ENCODE results near the gene HDAC5.

The HDAC5 gene

DNA sequence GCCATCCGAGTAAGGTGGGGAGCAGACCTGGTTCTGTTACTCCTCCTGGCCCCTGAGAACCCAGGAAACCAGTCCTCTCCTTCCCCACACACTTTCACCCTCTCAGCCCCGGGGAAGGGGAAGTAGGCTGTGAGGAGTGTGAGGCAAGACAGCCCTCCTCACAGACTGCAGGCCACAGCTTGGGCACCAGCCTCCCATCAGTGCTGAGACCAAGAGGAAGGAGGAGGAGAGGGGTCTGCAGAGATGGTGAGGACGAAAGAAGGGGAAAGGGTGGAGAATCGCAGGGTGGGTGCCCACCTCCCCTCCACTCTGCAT is 45.9 kb downstream of the HDAC5 start:
- no peak overlapping the region for H3K9ac ChIP-seq (ENCODE audit: low read depth in 1 of 2, low read length in 2 of 2)

DNA sequence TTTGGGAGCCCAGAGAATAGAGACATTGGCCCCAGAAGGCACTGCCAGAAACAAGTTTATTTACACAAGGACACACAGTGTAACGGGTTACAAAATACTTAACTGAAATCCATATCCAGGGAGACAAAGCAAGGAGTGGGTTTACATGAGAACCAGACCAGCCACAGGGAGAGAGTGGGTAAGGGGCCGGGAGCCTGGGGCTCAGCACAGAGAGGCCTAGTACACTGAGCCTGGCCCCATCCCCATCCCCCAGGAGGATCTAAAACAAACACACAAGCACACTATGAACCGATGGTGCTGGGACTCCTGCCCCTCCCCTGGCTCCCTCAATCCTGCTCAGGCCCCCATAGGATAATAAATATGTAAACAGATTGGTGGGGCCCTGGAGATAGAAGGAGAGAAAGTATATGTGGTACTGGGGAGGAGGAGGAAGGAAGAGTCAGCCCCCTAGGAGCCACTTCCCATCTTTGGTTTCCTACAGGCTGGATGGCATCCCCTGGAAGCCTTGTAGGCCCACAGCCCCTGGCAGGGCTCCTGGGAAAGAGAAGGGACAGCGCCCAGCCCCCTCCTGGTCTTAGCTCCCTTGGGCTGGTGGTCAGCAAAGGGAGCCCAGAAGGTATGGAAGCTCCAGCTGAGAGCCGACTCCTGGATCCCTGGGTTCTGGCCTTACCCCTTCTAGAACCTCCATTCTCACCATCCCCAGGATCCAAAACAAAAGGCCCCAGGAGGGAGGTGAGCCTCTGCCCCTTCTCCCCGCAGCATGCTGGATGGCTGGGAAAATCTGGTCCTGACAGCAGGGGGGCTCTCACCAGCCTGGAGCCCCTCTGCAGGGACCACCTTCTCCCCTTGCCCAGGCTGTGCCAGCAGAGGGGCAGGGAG is 46.5 kb downstream of the HDAC5 start:
- Histone ChIP-seq H3K36me3 (ENCODE audit: control insufficient read depth in 2 of 2, insufficient read depth in 2 of 2, low read length in 2 of 2) (peaks cover 39 to 50% of the 10 kb centered on the region in 2 donors), H3K27me3 (ENCODE audit: control insufficient read depth in 2 of 2, insufficient read depth in 2 of 2, low read length in 2 of 2) (no peaks in the 10 kb centered on the region), H3K4me3 (ENCODE audit: low read length in 2 of 2) (no peak overlapping the region), H3K9me3 (ENCODE audit: control insufficient read depth in 2 of 2, low read length in 2 of 2) (no peaks in the 10 kb centered on the region), H3K9ac (ENCODE audit: low read depth in 1 of 2, low read length in 2 of 2) (no peak overlapping the region), H3K27ac (ENCODE audit: low read depth in 2 of 2, low read length in 2 of 2) (no peak overlapping the region), H3K4me1 (ENCODE audit: control insufficient read depth in 2 of 2, insufficient read depth in 2 of 2, low read length in 2 of 2) (peaks cover 2 to 3% of the 10 kb centered on the region in 2 donors)

More for the DNA sequence above, 45.9 kb downstream of the HDAC5 start:
- no peaks in the 10 kb centered on the region for H3K9me3 ChIP-seq (ENCODE audit: control insufficient read depth in 2 of 2, low read length in 2 of 2)
- H3K27ac ChIP-seq (ENCODE audit: low read depth in 2 of 2, low read length in 2 of 2) = no peak overlapping the region
- H3K36me3 ChIP-seq (ENCODE audit: control insufficient read depth in 2 of 2, insufficient read depth in 2 of 2, low read length in 2 of 2) = peaks cover 44 to 56% of the 10 kb centered on the region in 2 donors
- no peaks in the 10 kb centered on the region for H3K27me3 ChIP-seq (ENCODE audit: control insufficient read depth in 2 of 2, insufficient read depth in 2 of 2, low read length in 2 of 2)
- no peak overlapping the region for H3K4me3 ChIP-seq (ENCODE audit: low read length in 2 of 2)
- peaks cover 0 to 2% of the 10 kb centered on the region in 2 donors for H3K4me1 ChIP-seq (ENCODE audit: control insufficient read depth in 2 of 2, insufficient read depth in 2 of 2, low read length in 2 of 2)

DNA sequence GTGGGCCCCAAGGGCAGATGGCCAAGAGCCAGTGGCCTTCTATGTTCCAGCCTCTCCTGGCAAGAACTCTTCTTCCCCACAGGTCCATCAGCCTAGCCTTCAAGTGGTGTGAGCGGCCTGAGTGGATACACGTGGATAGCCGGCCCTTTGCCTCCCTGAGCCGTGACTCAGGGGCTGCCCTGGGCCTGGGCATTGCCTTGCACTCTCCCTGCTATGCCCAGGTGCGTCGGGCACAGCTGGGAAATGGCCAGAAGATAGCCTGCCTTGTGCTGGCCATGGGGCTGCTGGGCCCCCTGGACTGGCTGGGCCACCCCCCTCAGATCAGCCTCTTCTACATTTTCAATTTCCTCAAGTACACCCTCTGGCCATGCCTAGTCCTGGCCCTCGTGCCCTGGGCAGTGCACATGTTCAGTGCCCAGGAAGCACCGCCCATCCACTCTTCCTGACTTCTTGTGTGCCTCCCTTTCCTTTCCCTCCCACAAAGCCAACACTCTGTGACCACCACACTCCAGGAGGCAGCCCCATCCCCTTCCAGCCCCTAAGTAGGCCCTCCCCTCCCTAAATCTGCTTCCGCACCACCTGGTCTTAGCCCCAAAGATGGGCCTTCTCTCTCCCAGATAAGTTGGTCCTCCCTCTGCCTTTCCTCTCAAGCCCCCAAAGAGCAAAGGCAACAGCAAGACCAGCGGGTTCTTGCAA is 47.7 kb downstream of the HDAC5 start:
- Histone ChIP-seq H3K36me3 (ENCODE audit: control insufficient read depth in 2 of 2, insufficient read depth in 2 of 2, low read length in 2 of 2) (peaks cover 39 to 45% of the 10 kb centered on the region in 2 donors), H3K9me3 (ENCODE audit: control insufficient read depth in 2 of 2, low read length in 2 of 2) (no peaks in the 10 kb centered on the region), H3K27me3 (ENCODE audit: control insufficient read depth in 2 of 2, insufficient read depth in 2 of 2, low read length in 2 of 2) (no peaks in the 10 kb centered on the region), H3K4me3 (ENCODE audit: low read length in 2 of 2) (no peak overlapping the region), H3K4me1 (ENCODE audit: control insufficient read depth in 2 of 2, insufficient read depth in 2 of 2, low read length in 2 of 2) (peaks cover 9 to 13% of the 10 kb centered on the region in 2 donors), H3K9ac (ENCODE audit: low read depth in 1 of 2, low read length in 2 of 2) (no peak overlapping the region), H3K27ac (ENCODE audit: low read depth in 2 of 2, low read length in 2 of 2) (no peak overlapping the region)

DNA sequence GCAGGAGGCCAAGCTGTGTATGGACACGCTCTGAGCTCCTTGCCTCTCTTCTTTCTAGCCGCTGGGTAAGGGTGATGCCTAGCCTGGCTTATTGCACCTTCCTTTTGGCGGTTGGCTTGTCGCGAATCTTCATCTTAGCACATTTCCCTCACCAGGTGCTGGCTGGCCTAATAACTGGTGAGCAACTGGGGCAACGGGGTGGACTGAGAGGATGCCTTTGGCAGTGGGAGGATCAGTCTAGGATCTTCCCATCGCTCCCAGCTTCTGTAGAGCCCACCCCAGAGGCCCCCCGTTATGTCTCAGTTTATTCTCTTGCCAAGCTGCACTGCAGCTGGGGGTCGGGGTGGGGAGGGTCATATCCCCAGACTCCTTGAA is 48.5 kb downstream of the HDAC5 start:
- H3K36me3 ChIP-seq (ENCODE audit: control insufficient read depth in 2 of 2, insufficient read depth in 2 of 2, low read length in 2 of 2) = peaks cover 32 to 38% of the 10 kb centered on the region in 2 donors
- peaks cover 13 to 17% of the 10 kb centered on the region in 2 donors for H3K4me1 ChIP-seq (ENCODE audit: control insufficient read depth in 2 of 2, insufficient read depth in 2 of 2, low read length in 2 of 2)
- no peak overlapping the region for H3K9ac ChIP-seq (ENCODE audit: low read depth in 1 of 2, low read length in 2 of 2)
- no peak overlapping the region for H3K27ac ChIP-seq (ENCODE audit: low read depth in 2 of 2, low read length in 2 of 2)
- H3K9me3 ChIP-seq (ENCODE audit: control insufficient read depth in 2 of 2, low read length in 2 of 2) = no peaks in the 10 kb centered on the region
- H3K27me3 ChIP-seq (ENCODE audit: control insufficient read depth in 2 of 2, insufficient read depth in 2 of 2, low read length in 2 of 2) = no peaks in the 10 kb centered on the region
- no peak overlapping the region for H3K4me3 ChIP-seq (ENCODE audit: low read length in 2 of 2)

DNA sequence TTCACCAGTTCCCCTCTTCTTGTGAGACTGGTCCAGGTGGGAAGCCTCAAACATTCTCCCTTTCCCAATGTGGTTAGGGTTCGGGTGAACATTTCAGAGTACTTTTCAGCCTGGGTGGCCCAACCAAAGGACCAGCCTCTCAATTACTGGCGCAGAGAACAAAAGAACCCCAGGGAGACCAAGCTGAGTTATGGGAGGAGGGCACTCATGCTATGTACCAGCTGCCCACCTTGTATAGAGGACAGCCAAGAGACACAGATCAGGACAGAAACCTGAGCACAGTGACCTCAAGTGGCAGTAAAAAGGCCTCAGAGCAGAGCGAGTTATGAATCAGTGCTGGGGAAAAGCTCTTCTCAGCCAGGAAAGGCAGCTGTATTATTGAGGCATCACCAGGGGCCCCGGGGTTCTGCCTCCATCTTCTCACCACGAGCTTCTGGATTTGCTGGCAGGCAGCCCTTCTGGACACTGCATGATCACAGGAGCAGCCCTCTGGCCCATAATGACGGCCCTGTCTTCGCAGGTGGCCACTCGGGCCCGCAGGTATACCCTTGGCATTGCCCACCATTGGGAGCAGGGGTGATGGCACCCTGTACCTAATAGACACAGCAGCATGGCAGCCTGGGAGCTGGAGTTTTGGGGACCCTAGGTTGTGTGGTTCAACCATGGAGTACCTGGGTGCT is 49.1 kb downstream of the HDAC5 start:
- no peaks in the 10 kb centered on the region for H3K27me3 ChIP-seq (ENCODE audit: control insufficient read depth in 2 of 2, insufficient read depth in 2 of 2, low read length in 2 of 2)
- H3K9me3 ChIP-seq (ENCODE audit: control insufficient read depth in 2 of 2, low read length in 2 of 2) = no peaks in the 10 kb centered on the region
- no peak overlapping the region for H3K27ac ChIP-seq (ENCODE audit: low read depth in 2 of 2, low read length in 2 of 2)
- no peak overlapping the region for H3K9ac ChIP-seq (ENCODE audit: low read depth in 1 of 2, low read length in 2 of 2)
- H3K4me3 ChIP-seq (ENCODE audit: low read length in 2 of 2) = no peak overlapping the region
- peaks cover 14 to 18% of the 10 kb centered on the region in 2 donors for H3K4me1 ChIP-seq (ENCODE audit: control insufficient read depth in 2 of 2, insufficient read depth in 2 of 2, low read length in 2 of 2)
- peaks cover 30 to 36% of the 10 kb centered on the region in 2 donors for H3K36me3 ChIP-seq (ENCODE audit: control insufficient read depth in 2 of 2, insufficient read depth in 2 of 2, low read length in 2 of 2)

DNA sequence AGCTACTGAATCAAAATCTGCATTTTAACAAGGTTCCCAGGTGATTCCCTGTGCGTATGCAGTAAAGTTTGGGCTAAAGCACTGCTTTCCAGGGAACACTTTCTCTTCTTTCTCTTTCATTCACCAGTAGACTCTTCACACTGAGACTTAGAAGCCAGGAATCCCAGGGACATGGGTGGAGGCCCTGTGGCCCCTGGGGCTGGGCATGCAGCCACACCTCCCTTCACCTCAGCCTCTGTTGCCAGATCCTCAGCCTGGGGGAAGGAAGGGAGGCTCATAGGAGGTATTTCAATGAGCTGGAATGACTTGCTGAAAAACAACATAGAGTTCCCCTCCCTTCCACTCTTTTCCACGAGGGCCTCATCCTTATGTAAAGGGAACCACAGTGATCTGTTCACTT is 51.7 kb downstream of the HDAC5 start:
- Histone ChIP-seq H3K9ac (ENCODE audit: low read depth in 1 of 2, low read length in 2 of 2) (no peak overlapping the region), H3K27me3 (ENCODE audit: control insufficient read depth in 2 of 2, insufficient read depth in 2 of 2, low read length in 2 of 2) (no peaks in the 10 kb centered on the region), H3K4me3 (ENCODE audit: low read length in 2 of 2) (peak overlapping the region; percentile 44 to 92), H3K36me3 (ENCODE audit: control insufficient read depth in 2 of 2, insufficient read depth in 2 of 2, low read length in 2 of 2) (peaks cover 13 to 22% of the 10 kb centered on the region in 2 donors), H3K27ac (ENCODE audit: low read depth in 2 of 2, low read length in 2 of 2) (peak overlapping the region; percentile 11 to 24), H3K9me3 (ENCODE audit: control insufficient read depth in 2 of 2, low read length in 2 of 2) (no peaks in the 10 kb centered on the region), H3K4me1 (ENCODE audit: control insufficient read depth in 2 of 2, insufficient read depth in 2 of 2, low read length in 2 of 2) (peaks cover 14 to 20% of the 10 kb centered on the region in 2 donors)

DNA sequence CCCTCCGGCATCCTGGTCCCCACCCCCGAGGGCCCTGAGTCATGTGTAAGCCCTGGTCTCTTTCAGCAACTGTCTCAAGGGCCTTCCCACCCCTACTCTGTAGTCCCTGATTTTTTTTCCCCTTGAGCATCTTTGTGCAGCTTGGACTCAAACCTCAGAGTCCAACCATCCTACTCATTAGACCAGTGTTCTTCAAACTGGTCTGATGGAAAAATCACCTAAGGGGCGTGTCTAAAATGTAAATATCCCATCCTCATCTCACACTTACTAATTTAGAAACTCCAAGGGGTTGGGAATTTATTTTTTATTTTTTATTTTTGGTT is 52.3 kb downstream of the HDAC5 start:
- H3K36me3 ChIP-seq (ENCODE audit: control insufficient read depth in 2 of 2, insufficient read depth in 2 of 2, low read length in 2 of 2) = peaks cover 7 to 16% of the 10 kb centered on the region in 2 donors
- H3K4me1 ChIP-seq (ENCODE audit: control insufficient read depth in 2 of 2, insufficient read depth in 2 of 2, low read length in 2 of 2) = peaks cover 14 to 22% of the 10 kb centered on the region in 2 donors
- H3K4me3 ChIP-seq (ENCODE audit: low read length in 2 of 2) = peak overlapping the region; percentile 92 to 93
- H3K9ac ChIP-seq (ENCODE audit: low read depth in 1 of 2, low read length in 2 of 2) = peak overlapping the region; percentile 74 to 76
- H3K27ac ChIP-seq (ENCODE audit: low read depth in 2 of 2, low read length in 2 of 2) = peak overlapping the region; percentile 83 to 90
- H3K9me3 ChIP-seq (ENCODE audit: control insufficient read depth in 2 of 2, low read length in 2 of 2) = no peaks in the 10 kb centered on the region
- no peaks in the 10 kb centered on the region for H3K27me3 ChIP-seq (ENCODE audit: control insufficient read depth in 2 of 2, insufficient read depth in 2 of 2, low read length in 2 of 2)

DNA sequence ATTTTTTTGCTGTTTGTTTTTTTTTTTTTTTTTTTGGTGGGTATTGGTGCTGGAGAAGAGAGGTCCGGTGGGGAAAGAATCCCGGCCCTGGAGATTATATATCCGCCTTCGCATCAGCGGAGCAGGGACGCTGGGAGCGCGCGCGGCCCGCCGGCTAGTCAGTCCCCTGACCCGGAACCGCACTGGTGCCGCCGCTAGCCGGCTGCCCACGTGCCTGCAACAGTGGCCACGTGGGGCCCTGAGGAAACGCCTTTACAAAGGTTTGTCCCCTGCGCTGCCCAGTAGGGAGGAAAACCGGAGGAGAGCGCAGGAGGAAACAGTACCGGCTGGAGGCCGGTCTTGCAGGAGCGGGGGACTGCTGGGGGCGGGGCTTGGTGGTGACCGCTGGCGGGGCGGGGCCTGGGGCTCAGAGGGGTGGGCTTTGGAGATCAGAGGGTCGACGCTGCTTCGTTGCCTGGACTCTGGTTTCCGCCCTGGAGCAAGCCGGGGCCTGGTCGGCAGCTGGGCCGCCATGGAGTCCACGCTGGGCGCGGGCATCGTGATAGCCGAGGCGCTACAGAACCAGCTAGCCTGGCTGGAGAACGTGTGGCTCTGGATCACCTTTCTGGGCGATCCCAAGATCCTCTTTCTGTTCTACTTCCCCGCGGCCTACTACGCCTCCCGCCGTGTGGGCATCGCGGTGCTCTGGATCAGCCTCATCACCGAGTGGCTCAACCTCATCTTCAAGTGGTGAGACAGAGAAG is 52.8 kb downstream of the HDAC5 start, which contains the start of gene G6PC3:
G6PC3 (plus strand) TSS at position 281 of the 743 bp plus-strand sequence; CDS start at position 512, 231 bp downstream.
- H3K4me3 ChIP-seq (ENCODE audit: low read length in 2 of 2) = peak within 1 kb of the TSS; percentile 92 to 93
- peak within 1 kb of the TSS; percentile 83 to 90 for H3K27ac ChIP-seq (ENCODE audit: low read depth in 2 of 2, low read length in 2 of 2)
- peaks cover 2 to 11% of the 10 kb centered on the region in 2 donors for H3K36me3 ChIP-seq (ENCODE audit: control insufficient read depth in 2 of 2, insufficient read depth in 2 of 2, low read length in 2 of 2)
- H3K4me1 ChIP-seq (ENCODE audit: control insufficient read depth in 2 of 2, insufficient read depth in 2 of 2, low read length in 2 of 2) = peaks cover 14 to 25% of the 10 kb centered on the region in 2 donors
- peak within 1 kb of the TSS; percentile 74 to 76 for H3K9ac ChIP-seq (ENCODE audit: low read depth in 1 of 2, low read length in 2 of 2)
- H3K27me3 ChIP-seq (ENCODE audit: control insufficient read depth in 2 of 2, insufficient read depth in 2 of 2, low read length in 2 of 2) = no peaks in the 10 kb centered on the region
- H3K9me3 ChIP-seq (ENCODE audit: control insufficient read depth in 2 of 2, low read length in 2 of 2) = no peaks in the 10 kb centered on the region

DNA sequence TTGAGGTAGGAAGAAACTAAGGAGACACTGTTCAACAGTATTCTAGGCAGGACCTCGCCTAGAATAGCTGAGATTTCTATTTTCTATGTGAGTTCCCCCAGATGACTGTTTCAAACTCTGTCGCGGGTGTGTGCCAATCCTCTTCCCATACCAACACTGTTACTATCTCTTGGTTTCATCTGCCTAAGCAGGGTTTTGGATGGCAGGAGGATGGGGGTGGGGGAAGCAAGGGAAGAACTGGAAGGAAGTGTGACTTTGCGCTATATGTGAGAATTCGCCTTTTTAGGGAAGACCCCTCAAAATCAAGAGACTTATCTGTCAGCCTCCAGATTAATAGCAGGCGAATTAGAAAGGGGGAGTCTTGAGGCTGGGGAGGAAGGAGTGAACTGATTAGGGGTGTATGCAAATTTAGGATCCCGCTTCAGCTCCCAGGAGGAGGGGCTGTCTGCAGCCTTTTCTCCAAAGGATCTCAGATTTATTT is 53.4 kb downstream of the HDAC5 start:
- Histone ChIP-seq H3K27me3 (ENCODE audit: control insufficient read depth in 2 of 2, insufficient read depth in 2 of 2, low read length in 2 of 2) (no peaks in the 10 kb centered on the region), H3K9me3 (ENCODE audit: control insufficient read depth in 2 of 2, low read length in 2 of 2) (no peaks in the 10 kb centered on the region), H3K4me1 (ENCODE audit: control insufficient read depth in 2 of 2, insufficient read depth in 2 of 2, low read length in 2 of 2) (peaks cover 14 to 28% of the 10 kb centered on the region in 2 donors), H3K36me3 (ENCODE audit: control insufficient read depth in 2 of 2, insufficient read depth in 2 of 2, low read length in 2 of 2) (peaks cover 0 to 5% of the 10 kb centered on the region in 2 donors), H3K4me3 (ENCODE audit: low read length in 2 of 2) (peak overlapping the region; percentile 54 to 92), H3K27ac (ENCODE audit: low read depth in 2 of 2, low read length in 2 of 2) (peak overlapping the region; percentile 83 to 90), H3K9ac (ENCODE audit: low read depth in 1 of 2, low read length in 2 of 2) (peak overlapping the region; percentile 60 to 76)
